AG04449 (cell line): ENCODE results near the gene ZFHX3.

ENCODE experiments used
- CTCF ChIA-PET: fragments of 350-600 bp; formaldehyde crosslinking; extraction: SDS; loops from one replicate; lab custom pipeline; 2021; ENCODE audit warnings: antibody characterized with exemption; lab: Yijun Ruan, JAX
- POLR2A ChIA-PET: fragments of 400-600, 350-600 bp; formaldehyde crosslinking; extraction: SDS; loops from one replicate; lab custom pipeline; 2020; ENCODE audit warnings: antibody characterized with exemption, inconsistent platforms; lab: Yijun Ruan, JAX
- DNase-seq: peaks from one replicate; pipeline ENCODE4 v3.0.0-alpha.2; 2010; ENCODE audit warnings: low read depth, low spot score
- H3K4me3 ChIP-seq: 2 replicates; pipeline ENCODE4 v1.5.1; 2011; ENCODE audit warnings: low read depth, mild to moderate bottlenecking, control low read depth, low read length
- CTCF ChIP-seq: IDR thresholded peaks from one replicate; pipeline ENCODE4 v1.5.1; 2011; ENCODE audit warnings: mild to moderate bottlenecking, moderate library complexity, low read length, control low read depth, inconsistent platforms; ENCODE audit not compliant: insufficient read depth; ENCODE audit errors: missing control alignments

ZFHX3 gene

GRCh38 chr16:72837846-72838585, 209.9 kb downstream of the ZFHX3 start:
- no peak overlapping the region for H3K4me3 ChIP-seq
- DNase-seq: no peak
- CTCF ChIA-PET: interaction anchor here (0.9 kb wide), 1 partner anchor 10 kb away, joined by 4 read pairs; no protein-coding TSS in a partner anchor
- no peak for TF ChIP-seq CTCF
- POLR2A ChIA-PET: no interaction called here

- POLR2A ChIA-PET: interaction anchor here (0.5 to 0.7 kb wide), 2 partner anchors 22 to 304 kb away, joined by 3 read pairs; no protein-coding TSS in a partner anchor
- CTCF ChIA-PET: interaction anchor here (1.1 to 6.8 kb wide), 2 partner anchors 10 to 208 kb away, joined by 3 to 123 read pairs; no protein-coding TSS in a partner anchor
- H3K4me3 ChIP-seq: no peak overlapping the region
- DNase-seq: no peak
- no peak for TF ChIP-seq CTCF
These were observed 210.9 kb downstream of the ZFHX3 start for GRCh38 chr16:72836985-72837384.

GRCh38 chr16:72836181-72836580, 211.7 kb downstream of the ZFHX3 start:
- ChIA-PET POLR2A (interaction anchor here (0.5 kb wide), 1 partner anchor 303 kb away, joined by 3 read pairs; no protein-coding TSS in a partner anchor), CTCF (interaction anchor here (6.8 kb wide), 1 partner anchor 11 kb away, joined by 123 read pairs; no protein-coding TSS in a partner anchor)
- TF ChIP-seq CTCF: no peak
- no peak for DNase-seq
- H3K4me3 ChIP-seq: no peak overlapping the region

- POLR2A ChIA-PET: no interaction called here
- H3K4me3 ChIP-seq: no peak overlapping the region
- no peak for TF ChIP-seq CTCF
- no peak for DNase-seq
- CTCF ChIA-PET: interaction anchor here (0.9 to 6.8 kb wide), 6 partner anchors 10 to 337 kb away, joined by 3 to 123 read pairs (median 6); no protein-coding TSS in a partner anchor
These were observed 212.8 kb downstream of the ZFHX3 start for GRCh38 chr16:72835086-72835485.

GRCh38 chr16:72834499-72834898, 213.4 kb downstream of the ZFHX3 start:
- CTCF ChIA-PET: interaction anchor here (0.9 to 6.8 kb wide), 8 partner anchors 9 to 338 kb away, joined by 3 to 123 read pairs (median 8); no protein-coding TSS in a partner anchor
- H3K4me3 ChIP-seq: no peak overlapping the region
- DNase-seq: no peak
- POLR2A ChIA-PET: no interaction called here
- no peak for TF ChIP-seq CTCF

- TF ChIP-seq CTCF: no peak
- ChIA-PET POLR2A (no interaction called here), CTCF (interaction anchor here (0.9 to 6.8 kb wide), 9 partner anchors 8 to 190 kb away, joined by 3 to 123 read pairs (median 7); no protein-coding TSS in a partner anchor)
- no peak overlapping the region for H3K4me3 ChIP-seq
- DNase-seq: no peak
These were observed 214.0 kb downstream of the ZFHX3 start for GRCh38 chr16:72833969-72834368.
